Nephron (organoid): ENCODE measurements around the gene MON2.
A peak's percentile ranks its signal among the peaks of the same experiment; 100 is the strongest.

ENCODE experiments used
- H3K27ac Mint-ChIP-seq, 3 experiments: 2 replicates each; pipeline ENCODE4 v1.8.0; 2020; ENCODE audit warnings: mixed read lengths in 3 of 3, mild to moderate bottlenecking in 2 of 3, moderate library complexity in 1 of 3
- H3K27me3 Mint-ChIP-seq: 2 replicates; pipeline ENCODE4 v1.8.0; 2021; ENCODE audit warnings: low read depth, mild to moderate bottlenecking, moderate library complexity, mixed read lengths
- H3K36me3 Mint-ChIP-seq: 2 replicates; pipeline ENCODE4 v1.8.0; 2020; ENCODE audit warnings: low read depth, mixed read lengths
- H3K4me1 Mint-ChIP-seq: 2 replicates; pipeline ENCODE4 v1.8.0; 2020; ENCODE audit warnings: mixed read lengths
- H3K4me3 Mint-ChIP-seq, 3 experiments: 2 replicates each; pipeline ENCODE4 v1.8.0; 2020; ENCODE audit warnings: mild to moderate bottlenecking in 3 of 3, mixed read lengths in 3 of 3, moderate library complexity in 2 of 3
- H3K9me3 Mint-ChIP-seq: 2 replicates; pipeline ENCODE4 v1.8.0; 2020; ENCODE audit warnings: mixed read lengths
- CTCF ChIP-seq, 3 experiments: fragments of 200-600 bp; sonication (generic); IDR thresholded peaks; one replicate each; pipeline ENCODE4 v1.5.0; 2021; ENCODE audit warnings: antibody characterized with exemption in 3 of 3; ENCODE audit not compliant: unreplicated experiment in 3 of 3

MON2 gene

GRCh38 chr12:62588916-62589315 is 122.3 kb downstream of the MON2 start:
- Mint-ChIP-seq H3K9me3 (no peaks in the 10 kb centered on the region), H3K4me1 (no peaks in the 10 kb centered on the region), H3K27ac (no peak overlapping the region), H3K4me3 (no peak overlapping the region), H3K27me3 (no peaks in the 10 kb centered on the region), H3K36me3 (peaks cover 28% of the 10 kb centered on the region)
- TF ChIP-seq CTCF (IDR thresholded peaks at IDR 0.05; ENCODE audit: unreplicated experiment in 3 of 3) = no peak

DNA sequence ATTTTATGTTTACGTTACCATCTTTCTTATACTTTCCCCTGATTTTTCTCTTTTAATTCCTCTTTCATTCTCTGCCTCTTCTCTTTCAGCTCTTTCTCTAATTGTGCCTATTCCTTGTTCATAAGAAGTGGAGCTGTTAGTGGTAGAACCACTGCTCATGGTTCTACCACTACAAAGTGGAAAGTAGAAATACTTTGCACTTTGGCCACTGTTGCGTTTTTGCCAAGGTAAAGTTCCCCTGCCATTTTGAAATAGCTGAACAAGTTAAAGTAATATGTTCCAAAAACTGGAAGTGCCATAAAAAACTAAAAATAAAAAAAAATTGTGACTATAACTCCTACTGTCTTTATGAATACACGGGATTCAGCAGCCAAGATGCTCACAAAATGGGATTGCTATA is 130.6 kb downstream of the MON2 start:
- Mint-ChIP-seq H3K9me3 (no peaks in the 10 kb centered on the region), H3K4me1 (peaks cover 16% of the 10 kb centered on the region), H3K27ac (no peak overlapping the region), H3K27me3 (no peaks in the 10 kb centered on the region), H3K4me3 (no peak overlapping the region), H3K36me3 (peaks cover 3% of the 10 kb centered on the region)
- no peak for TF ChIP-seq CTCF (IDR thresholded peaks at IDR 0.05; ENCODE audit: unreplicated experiment in 3 of 3)

GRCh38 chr12:62598846-62599245 is 132.2 kb downstream of the MON2 start:
- TF ChIP-seq CTCF (IDR thresholded peaks at IDR 0.05; ENCODE audit: unreplicated experiment in 3 of 3) = no peak
- H3K27me3 Mint-ChIP-seq = no peaks in the 10 kb centered on the region
- peaks cover 3% of the 10 kb centered on the region for H3K36me3 Mint-ChIP-seq
- H3K9me3 Mint-ChIP-seq = no peaks in the 10 kb centered on the region
- no peak overlapping the region for H3K27ac Mint-ChIP-seq
- H3K4me3 Mint-ChIP-seq = no peak overlapping the region
- H3K4me1 Mint-ChIP-seq = peaks cover 16% of the 10 kb centered on the region

DNA sequence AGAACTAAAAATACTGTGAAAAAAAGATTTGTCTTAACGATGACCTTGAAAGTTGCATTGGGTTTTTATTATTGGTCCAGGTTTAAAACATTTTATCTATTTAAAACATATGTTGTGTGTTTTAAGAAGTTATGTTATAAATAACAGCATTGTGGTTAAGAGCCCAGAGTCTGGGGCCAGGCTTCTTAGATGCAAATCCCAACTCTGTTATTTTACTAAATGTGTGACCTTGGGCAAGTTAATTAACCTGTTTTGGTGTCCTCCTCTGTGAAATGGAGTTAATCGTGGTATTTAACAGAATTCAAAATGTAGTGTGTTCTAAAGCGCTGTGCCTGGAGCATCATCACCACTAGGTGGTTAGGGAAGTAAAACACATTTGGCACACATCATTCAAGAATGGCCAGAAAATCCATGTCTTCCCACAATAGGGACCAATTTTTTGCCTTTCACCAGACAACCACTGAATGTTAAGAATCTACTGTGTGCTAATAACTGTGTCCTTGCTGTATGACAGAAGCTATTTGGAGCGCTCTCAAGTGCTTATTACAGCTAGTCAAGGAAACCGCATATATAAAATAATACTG is 133.3 kb downstream of the MON2 start:
- Mint-ChIP-seq H3K27ac (peak overlapping the region in 1 of 3 experiments; percentile 100), H3K4me1 (peaks cover 21% of the 10 kb centered on the region), H3K9me3 (no peaks in the 10 kb centered on the region), H3K36me3 (peaks cover 3% of the 10 kb centered on the region), H3K4me3 (no peak overlapping the region), H3K27me3 (no peaks in the 10 kb centered on the region)
- TF ChIP-seq CTCF (IDR thresholded peaks at IDR 0.05; ENCODE audit: unreplicated experiment in 3 of 3) = peak in 1 of 3 experiments; percentile 11

GRCh38 chr12:62601765-62602164 is 135.1 kb downstream of the MON2 start:
- Mint-ChIP-seq H3K4me3 (peak overlapping the region; percentile 91 to 96 (median 96)), H3K27me3 (no peaks in the 10 kb centered on the region), H3K4me1 (peaks cover 36% of the 10 kb centered on the region), H3K27ac (peak overlapping the region; percentile 100), H3K36me3 (peaks cover 2% of the 10 kb centered on the region), H3K9me3 (no peaks in the 10 kb centered on the region)
- no peak for TF ChIP-seq CTCF (IDR thresholded peaks at IDR 0.05; ENCODE audit: unreplicated experiment in 3 of 3)
